NCI-H82 treated with DMSO at 0.1 percent for 48 hours (cell line): ENCODE results near the gene UPB1.
"Not testable (repeated sequence)": the region's sequence is repeated elsewhere in the genome, so short reads cannot be mapped to it uniquely, and the experiment has no call there.

Source experiments
- DNase-seq: peaks from one replicate; lab custom pipeline; 2025; ENCODE audit not compliant: unreplicated experiment; lab: John Stamatoyannopoulos, UW

UPB1 gene

GRCh38 chr22:24525416-24526037, 30.4 kb downstream of the UPB1 start:
- peak; percentile 48 for DNase-seq

- DNase-seq: peak; percentile 77
Measured at GRCh38 chr22:24526191-24526590, 31.1 kb downstream of the UPB1 start.

- no peak for DNase-seq
Measured at GRCh38 chr22:24529898-24530297, 34.8 kb downstream of the UPB1 start.

- not testable (repeated sequence) for DNase-seq
Measured at GRCh38 chr22:24530968-24531367, 35.8 kb downstream of the UPB1 start.

GRCh38 chr22:24532075-24532474, 36.9 kb downstream of the UPB1 start:
- no peak for DNase-seq

GRCh38 chr22:24535348-24535747, 40.2 kb downstream of the UPB1 start:
- DNase-seq: no peak

- no peak for DNase-seq
Measured at GRCh38 chr22:24536089-24536488, 41.0 kb downstream of the UPB1 start.

GRCh38 chr22:24540470-24540869, 45.3 kb downstream of the UPB1 start:
- DNase-seq: no peak

GRCh38 chr22:24541681-24542515, 46.8 kb downstream of the UPB1 start:
- DNase-seq: no peak

- no peak for DNase-seq
Measured at GRCh38 chr22:24542641-24543040, 47.5 kb downstream of the UPB1 start.

GRCh38 chr22:24543185-24543601, 48.1 kb downstream of the UPB1 start:
- DNase-seq: no peak

- DNase-seq: no peak
Measured at GRCh38 chr22:24543679-24544243, 48.6 kb downstream of the UPB1 start.

- no peak for DNase-seq
Measured at GRCh38 chr22:24548812-24549211, 53.7 kb downstream of the UPB1 start.

GRCh38 chr22:24550028-24550901, 55.1 kb downstream of the UPB1 start:
- no peak for DNase-seq

GRCh38 chr22:24550902-24551435, 55.8 kb downstream of the UPB1 start:
- no peak for DNase-seq

GRCh38 chr22:24552503-24553286, 57.6 kb downstream of the UPB1 start:
- DNase-seq: not testable (repeated sequence)

- DNase-seq: no peak
Measured at GRCh38 chr22:24553597-24554312, 58.6 kb downstream of the UPB1 start.

- DNase-seq: no peak
Measured at GRCh38 chr22:24554313-24555164, 59.4 kb downstream of the UPB1 start, which contains the start of gene GUCD1. Gene GUCD1 (minus strand): TSS chr22:24555138. CDS start chr22:24554991, 147 bp downstream.
